Erythroblast (primary cell): ENCODE measurements around the gene DBH.

ENCODE experiments used
- DNase-seq, 2 experiments: peaks; one replicate each; lab custom pipeline; 2025; lab: John Stamatoyannopoulos, UW
- GATA1 ChIP-seq: IDR thresholded peaks from 2 replicates; pipeline ENCODE4 v1.6.1; 2011; ENCODE audit warnings: low read depth, mild to moderate bottlenecking, control low read depth, low read length, moderate library complexity
- POLR2A ChIP-seq: IDR thresholded peaks from 2 replicates; pipeline ENCODE4 v1.6.1; 2011; ENCODE audit warnings: mild to moderate bottlenecking, low read length

Gene DBH

DNA sequence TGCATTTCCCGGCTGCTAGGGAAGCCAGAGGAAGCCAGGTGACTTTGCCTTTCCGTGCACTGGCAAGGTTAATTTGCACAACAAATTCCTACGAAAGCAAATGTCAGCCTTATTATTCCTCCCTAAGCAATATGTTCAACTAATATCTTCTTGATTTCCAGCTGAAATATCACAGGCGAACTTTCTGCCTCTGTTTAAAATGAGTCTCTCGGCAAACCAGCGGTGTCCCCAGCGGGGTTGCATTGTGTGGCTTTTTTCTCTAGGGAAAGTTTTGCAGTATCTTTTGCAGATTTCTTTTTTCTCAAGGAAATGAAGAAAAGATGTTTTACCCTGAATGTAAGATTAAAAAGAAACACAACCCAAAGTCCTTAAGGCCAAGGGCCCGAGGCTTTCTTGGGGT is 1.9 kb downstream of the DBH start:
- TF ChIP-seq POLR2A (no peak), GATA1 (no peak)
- no peak for DNase-seq

DNA sequence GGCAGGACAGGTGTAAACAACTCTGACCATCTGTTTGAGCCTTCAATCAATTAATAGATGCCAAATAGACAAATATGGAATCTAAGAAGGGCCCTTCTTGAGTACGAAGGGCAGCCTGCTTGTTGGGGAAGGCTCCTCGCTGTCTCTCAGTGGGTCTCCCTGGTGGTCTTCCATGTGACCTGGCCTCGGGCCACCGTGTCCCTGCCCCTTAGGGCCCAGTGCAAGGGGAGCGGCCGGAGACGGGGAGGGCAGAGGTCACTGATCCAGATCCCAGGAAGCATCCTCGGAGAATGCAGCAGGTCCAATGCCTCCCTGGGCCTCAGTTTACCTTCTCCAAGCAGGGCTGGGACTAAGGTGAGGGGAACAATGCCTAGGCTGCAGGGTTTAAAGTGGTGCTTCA is 2.5 kb downstream of the DBH start:
- no peak for DNase-seq
- TF ChIP-seq POLR2A (no peak), GATA1 (no peak)

- no peak for TF ChIP-seq GATA1
- no peak for TF ChIP-seq POLR2A
Measured at GRCh38 chr9:133639613-133640012, 3.5 kb downstream of the DBH start.

DNA sequence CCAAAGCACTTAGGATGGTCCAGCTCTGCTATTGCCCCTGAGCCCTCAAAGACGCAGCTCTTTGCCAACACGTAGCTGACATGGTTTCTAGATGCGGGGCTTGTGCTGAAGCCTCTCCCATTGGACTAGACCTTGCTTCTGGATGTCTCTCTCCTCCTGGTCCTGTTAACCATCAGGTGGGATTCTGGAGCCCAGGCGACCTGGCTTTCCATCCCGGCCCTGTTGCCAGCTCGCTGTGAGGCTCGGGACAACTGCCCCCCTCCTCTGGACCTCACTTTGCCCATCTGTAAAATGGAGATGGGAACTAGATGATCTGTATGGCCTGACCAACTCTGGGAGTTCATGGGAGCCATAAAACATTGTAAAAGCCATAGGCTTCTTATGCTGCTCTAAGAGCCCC is 4.0 kb downstream of the DBH start:
- TF ChIP-seq GATA1 (no peak), POLR2A (no peak)
- DNase-seq, result no peak

More at GRCh38 chr9:133639613-133640012, 3.5 kb downstream of the DBH start:
- no peak for DNase-seq

DNA sequence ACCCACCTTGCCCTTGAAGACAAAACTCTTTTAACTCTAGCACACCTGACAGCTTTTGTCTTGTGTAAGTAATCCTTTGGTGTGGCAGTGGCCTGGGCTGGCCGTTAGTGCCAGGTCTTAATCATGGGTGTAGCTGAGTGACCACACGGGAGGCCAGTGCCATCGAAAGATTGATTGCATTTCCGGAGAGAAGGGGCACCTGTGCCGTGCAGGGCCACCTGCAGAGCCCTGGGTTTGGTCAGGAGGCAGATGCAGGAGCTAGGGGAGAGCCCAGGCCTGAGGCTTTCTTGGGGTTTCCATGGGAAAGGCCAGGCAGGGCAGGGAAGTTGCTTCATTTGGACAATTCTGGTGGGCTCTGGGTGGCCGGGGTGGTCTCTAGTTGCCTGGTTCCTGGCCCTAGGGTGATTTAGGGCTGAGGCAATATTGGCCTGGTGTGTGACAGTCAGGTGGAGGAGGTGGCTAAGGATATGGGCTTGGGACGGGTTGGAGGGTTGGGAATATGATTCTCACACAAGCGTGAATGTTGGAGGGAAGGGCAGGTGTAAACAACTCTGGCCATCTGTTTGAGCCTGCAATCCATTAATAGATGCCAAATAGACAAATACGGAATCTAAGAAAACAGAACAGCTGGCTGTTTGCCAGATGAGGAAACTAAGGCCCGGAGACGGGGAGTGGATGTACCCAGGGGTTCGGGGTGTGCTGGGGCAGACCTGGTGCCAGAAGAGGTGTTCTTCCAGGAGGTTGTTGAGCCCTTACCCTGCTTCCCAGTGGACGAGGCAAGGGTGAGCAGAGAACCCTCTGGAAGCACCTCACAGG is 4.6 kb downstream of the DBH start:
- TF ChIP-seq GATA1 (no peak), POLR2A (no peak)

DNA sequence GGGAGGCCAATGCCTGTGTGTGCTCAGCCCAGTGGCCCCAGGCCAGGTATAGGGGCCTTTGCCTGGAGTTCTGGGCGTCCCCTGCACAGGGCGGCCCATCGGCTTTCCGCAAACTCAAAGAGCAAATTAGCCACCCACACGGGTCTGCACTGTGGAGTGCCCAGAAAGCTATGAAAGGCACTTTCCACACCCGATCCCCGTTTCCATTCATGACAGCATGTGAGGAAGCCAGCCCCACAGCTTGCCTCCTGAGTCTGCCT is 5.2 kb downstream of the DBH start:
- no peak for TF ChIP-seq GATA1
- TF ChIP-seq POLR2A, result no peak
- DNase-seq, result no peak

More for the DNA sequence above, 4.6 kb downstream of the DBH start:
- DNase-seq, result no peak

- DNase-seq, result no peak
- TF ChIP-seq GATA1 (no peak), POLR2A (no peak)
Measured at GRCh38 chr9:133641861-133642595, 5.9 kb downstream of the DBH start.

GRCh38 chr9:133642708-133643361 is 6.7 kb downstream of the DBH start:
- no peak for DNase-seq
- no peak for TF ChIP-seq GATA1

GRCh38 chr9:133643362-133643755 is 7.2 kb downstream of the DBH start:
- TF ChIP-seq GATA1 (no peak), POLR2A (no peak)
- DNase-seq, result no peak

- DNase-seq, result no peak
- TF ChIP-seq POLR2A, result no peak
- TF ChIP-seq GATA1, result no peak
Measured at GRCh38 chr9:133643978-133644760, 8.0 kb downstream of the DBH start.

DNA sequence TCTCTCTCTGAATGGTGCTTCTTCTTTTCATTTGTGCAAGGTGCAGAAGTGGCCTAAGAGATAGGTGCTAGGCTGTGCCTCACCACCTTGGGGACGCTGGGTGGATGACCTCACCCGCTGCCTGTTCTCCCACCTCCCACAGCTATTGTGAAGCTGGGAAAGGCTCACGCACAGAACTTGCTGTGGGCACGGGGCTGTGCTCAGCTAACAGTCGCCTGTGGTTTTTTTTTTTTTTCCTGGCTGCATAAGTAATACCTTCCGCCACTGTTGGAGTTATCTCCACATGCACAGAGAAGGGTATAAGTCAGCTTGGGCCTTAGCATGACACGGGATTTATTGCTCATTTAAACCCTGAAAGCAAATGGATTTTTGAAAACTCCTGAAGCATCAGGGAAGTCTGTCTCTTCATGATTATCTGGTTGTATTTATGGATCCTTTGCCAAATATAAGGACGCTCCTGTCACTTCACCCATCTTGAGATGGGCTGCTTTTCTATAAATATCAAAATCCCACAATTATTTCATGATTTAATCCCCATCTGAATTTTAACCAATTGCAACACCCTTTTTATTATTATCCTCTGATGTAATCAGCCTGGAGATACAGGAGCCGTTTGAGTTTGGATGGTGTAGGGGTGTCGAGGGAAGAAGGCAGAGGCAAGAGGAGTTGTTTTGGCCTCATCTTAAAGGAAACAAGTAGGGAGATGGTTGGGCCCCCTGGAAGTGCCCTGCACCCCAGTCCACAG is 9.0 kb downstream of the DBH start:
- TF ChIP-seq POLR2A (no peak), GATA1 (no peak)
- no peak for DNase-seq

DNA sequence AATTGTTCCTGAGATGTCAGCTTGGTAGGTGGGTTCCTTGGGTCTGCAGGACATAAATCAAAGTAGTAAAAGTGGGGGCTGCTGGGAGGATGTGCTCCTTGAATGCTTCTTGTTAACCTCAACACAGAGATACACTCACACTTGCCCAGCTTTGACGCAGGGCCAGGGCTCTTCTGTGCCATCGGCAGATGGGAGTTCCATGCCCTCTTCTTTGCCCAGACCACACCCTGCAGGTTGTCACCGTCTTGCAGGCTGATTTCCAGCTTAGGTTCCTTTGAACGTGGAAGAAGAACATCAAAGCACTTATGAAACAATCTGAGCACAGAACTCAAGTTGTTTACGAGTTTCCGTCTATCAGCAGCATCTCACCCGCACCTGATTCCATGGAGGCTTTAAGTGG is 11.0 kb downstream of the DBH start:
- no peak for DNase-seq
- TF ChIP-seq GATA1, result no peak
- no peak for TF ChIP-seq POLR2A
